22Rv1 (cell line): Measurements from ENCODE around the gene SHISA4.

Experiments
- ZFX ChIP-seq: fragments of 450-650 bp; IDR thresholded peaks from 2 replicates; pipeline ENCODE4 v1.6.1; 2017; ENCODE audit warnings: antibody characterized with exemption, borderline replicate concordance
- TF ChIP-seq, protein P1 (sequence below): fragments of 450-650 bp; IDR thresholded peaks from 2 replicates; pipeline ENCODE4 v1.5.1; 2017; ENCODE audit warnings: mild to moderate bottlenecking

DNA sequence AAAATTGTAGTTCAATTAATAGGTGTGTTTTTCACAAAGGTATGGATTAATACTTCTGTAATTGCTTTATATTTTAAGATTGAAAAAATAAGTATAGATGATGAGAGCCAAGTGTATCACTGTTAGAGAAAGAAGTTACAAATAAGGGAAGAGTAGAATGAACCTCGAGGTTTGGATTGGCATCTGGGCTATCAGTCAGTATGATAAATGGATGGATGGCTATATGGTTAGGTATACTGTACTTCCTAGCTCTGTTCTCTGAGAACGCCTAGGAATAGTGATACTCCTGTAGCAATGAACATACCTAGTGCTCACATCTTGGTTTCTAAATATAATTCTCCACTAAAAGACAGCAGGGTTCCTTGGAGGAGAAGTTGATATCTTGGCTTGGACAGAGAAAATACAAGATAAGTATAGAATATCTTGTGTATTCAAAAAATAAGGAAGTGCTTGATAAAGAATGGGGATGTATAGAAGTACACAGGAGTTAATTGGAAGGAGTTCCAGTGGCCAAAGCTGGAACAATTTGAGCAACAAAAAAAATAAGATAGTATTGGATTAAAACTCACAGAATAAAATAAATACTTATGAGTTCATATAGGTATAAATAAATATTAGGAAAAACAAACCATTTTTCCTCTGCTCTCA, 47.3 kb upstream of the SHISA4 start:
- TF ChIP-seq, protein P1, sequence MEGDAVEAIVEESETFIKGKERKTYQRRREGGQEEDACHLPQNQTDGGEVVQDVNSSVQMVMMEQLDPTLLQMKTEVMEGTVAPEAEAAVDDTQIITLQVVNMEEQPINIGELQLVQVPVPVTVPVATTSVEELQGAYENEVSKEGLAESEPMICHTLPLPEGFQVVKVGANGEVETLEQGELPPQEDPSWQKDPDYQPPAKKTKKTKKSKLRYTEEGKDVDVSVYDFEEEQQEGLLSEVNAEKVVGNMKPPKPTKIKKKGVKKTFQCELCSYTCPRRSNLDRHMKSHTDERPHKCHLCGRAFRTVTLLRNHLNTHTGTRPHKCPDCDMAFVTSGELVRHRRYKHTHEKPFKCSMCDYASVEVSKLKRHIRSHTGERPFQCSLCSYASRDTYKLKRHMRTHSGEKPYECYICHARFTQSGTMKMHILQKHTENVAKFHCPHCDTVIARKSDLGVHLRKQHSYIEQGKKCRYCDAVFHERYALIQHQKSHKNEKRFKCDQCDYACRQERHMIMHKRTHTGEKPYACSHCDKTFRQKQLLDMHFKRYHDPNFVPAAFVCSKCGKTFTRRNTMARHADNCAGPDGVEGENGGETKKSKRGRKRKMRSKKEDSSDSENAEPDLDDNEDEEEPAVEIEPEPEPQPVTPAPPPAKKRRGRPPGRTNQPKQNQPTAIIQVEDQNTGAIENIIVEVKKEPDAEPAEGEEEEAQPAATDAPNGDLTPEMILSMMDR = no peak
- TF ChIP-seq ZFX = no peak
